ENCODE results near the gene WIPF2. TPM values are rescaled to one million over a fixed set of nuclear protein-coding genes. Genes with fewer than 3 reads are reported as not detected.
A peak's percentile ranks its signal among the peaks of the same experiment; 100 is the strongest.

The WIPF2 gene
- total and polyA plus RNA-seq, 2 of the 8 experiments (the other 6 are each of a cell fraction or from before 2014, with no cell fraction given): 6.9 to 25.3 TPM

- H3K4me3 ChIP-seq (ENCODE audit: extremely low read depth in 1 of 4, insufficient read depth in 2 of 4, low read depth in 3 of 4, low read length in 4 of 4): peak overlapping the region; percentile 55 to 81 (median 71)
- peaks cover 18% of the 10 kb centered on the region for H3K23me2 ChIP-seq (ENCODE audit: low read depth, low read length)
- H3K9ac ChIP-seq (replicated peaks in 1 of 4; ENCODE audit: extremely low read depth in 1 of 4, low read depth in 3 of 4, low read length in 3 of 4): peak overlapping the region in 1 of 4 experiments; percentile 6; a peak in 1 of 7 replicates
- peak overlapping the region; percentile 75 to 97 for H3K4me2 ChIP-seq (ENCODE audit: insufficient read depth in 1 of 2, low read depth in 2 of 2, low read length in 2 of 2)
- ChIA-PET POLR2A (ENCODE audit: partially characterized antibody) (interaction anchor here (0.7 to 30.6 kb wide), 8 partner anchors 8 to 297 kb away, joined by 3 to 570 read pairs (median 3); partner anchors contain the start of genes CDC6, GJD3 and RARA), CTCF (ENCODE audit: partially characterized antibody) (interaction anchor here (0.9 to 39.2 kb wide), 17 partner anchors 8 to 253 kb away, joined by 3 to 1198 read pairs (median 5); partner anchors contain the start of genes GJD3 and RARA)
- H3K79me1 ChIP-seq (ENCODE audit: low read depth, low read length): peaks cover 9% of the 10 kb centered on the region
- no peak overlapping the region for H3K4ac ChIP-seq (replicated peaks; ENCODE audit: insufficient read length, low read depth, low read length)
- H3K56ac ChIP-seq (replicated peaks; ENCODE audit: insufficient read length, low read depth, low read length): no peak overlapping the region
- no peak overlapping the region for H2BK20ac ChIP-seq (ENCODE audit: low read length)
- DNase-seq (ENCODE audit: low read depth in 1 of 2, low spot score in 2 of 2): peak; percentile 81 to 88
- H3K4me1 ChIP-seq (replicated peaks in 1 of 4; ENCODE audit: control insufficient read depth in 3 of 4, insufficient read depth in 4 of 4, low read length in 3 of 4): peaks cover 0 to 40% (median 30%) of the 10 kb centered on the region in 4 experiments; a peak in 6 of 7 replicates
- H3K9me3 ChIP-seq (ENCODE audit: insufficient read depth in 2 of 2, low read depth in 1 of 2, low read length in 1 of 2): no peaks in the 10 kb centered on the region
- no peak overlapping the region for H2BK5ac ChIP-seq (ENCODE audit: low read depth, low read length)
- no peak overlapping the region for H2BK120ac ChIP-seq (replicated peaks; ENCODE audit: low read depth, low read length)
- WGBS, 2 experiments (ENCODE audit: extremely low coverage in 1 of 2, insufficient coverage in 1 of 2, insufficient read length in 1 of 2, insufficient replicate concordance in 2 of 2, low coverage in 1 of 2, low lambda C conversion rate in 2 of 2, missing lambda C conversion rate in 1 of 2): 3% methylated on average over 59 of the region's 70 CpGs; no CpG with 5 or more reads in 1 of the 2 experiments
- no peak overlapping the region for H4K91ac ChIP-seq (replicated peaks; ENCODE audit: insufficient read length, low read length)
- no peak overlapping the region for H3K27ac ChIP-seq (ENCODE audit: low read depth, low read length)
- no peaks in the 10 kb centered on the region for H3K36me3 ChIP-seq (ENCODE audit: control insufficient read depth in 2 of 4, insufficient read depth in 4 of 4, low read length in 3 of 4)
- peaks cover 0 to 30% (median 16%) of the 10 kb centered on the region in 4 experiments; a peak in 5 of 7 replicates for H3K27me3 ChIP-seq (replicated peaks in 1 of 4; ENCODE audit: control insufficient read depth in 3 of 4, extremely low read depth in 1 of 4, insufficient read depth in 3 of 4, low read length in 3 of 4)
- no peak overlapping the region for H2AFZ ChIP-seq (ENCODE audit: low read length)
- H4K20me1 ChIP-seq (replicated peaks in 1 of 2; ENCODE audit: control insufficient read depth in 1 of 2, insufficient read depth in 2 of 2, low read length in 2 of 2): peaks cover 15 to 24% of the 10 kb centered on the region in 2 experiments
- H4K5ac ChIP-seq (ENCODE audit: insufficient read length, low read depth, low read length): no peak overlapping the region
- H3K23ac ChIP-seq (ENCODE audit: insufficient read length): no peak overlapping the region
- H2BK12ac ChIP-seq (ENCODE audit: low read depth, low read length): 0 out of 2 replicates have a peak overlapping the region, but pooled peaks have one; percentile 39
- no peak overlapping the region for H2BK15ac ChIP-seq (ENCODE audit: low read length)
- H2AK5ac ChIP-seq (ENCODE audit: low read depth, low read length): no peak overlapping the region
- H4K8ac ChIP-seq (ENCODE audit: extremely low read depth, insufficient read depth, low read length): peak overlapping the region; percentile 60
- FAIRE-seq: peak; percentile 45
- peak overlapping the region; percentile 95 for H3K18ac ChIP-seq (ENCODE audit: extremely low read depth, low read length)
- peaks cover 0 to 20% of the 10 kb centered on the region in 2 experiments; a peak in 2 of 4 replicates for H3K79me2 ChIP-seq (ENCODE audit: control insufficient read depth in 1 of 2, insufficient read depth in 2 of 2, low read length in 2 of 2)
- H3K14ac ChIP-seq (ENCODE audit: insufficient read length): no peak overlapping the region
- TF ChIP-seq POLR2A (IDR thresholded peaks at IDR 0.05; ENCODE audit: control extremely low read depth in 1 of 2, low read depth in 2 of 2, low read length in 2 of 2) (peak in 1 of 2 experiments; percentile 41; a peak in 1 of 3 replicates), JUN (IDR thresholded peaks at IDR 0.05; ENCODE audit: low read depth, low read length) (no peak), CREB1 (IDR thresholded peaks at IDR 0.05) (no peak), SIX5 (IDR thresholded peaks at IDR 0.05; ENCODE audit: low read depth, low read length) (no peak), SIRT6 (IDR thresholded peaks at IDR 0.05; ENCODE audit: low read length) (no peak), ATF3 (IDR thresholded peaks at IDR 0.05; ENCODE audit: insufficient read depth, low read depth, low read length) (peak; percentile 65; the same call in 1 of the 2 replicates), CBX8 (IDR thresholded peaks at IDR 0.05; ENCODE audit: borderline replicate concordance, low read depth, low read length) (no peak), ZNF274 (IDR thresholded peaks at IDR 0.05; ENCODE audit: borderline replicate concordance, extremely low read depth, low read length) (no peak), BCL11A (IDR thresholded peaks at IDR 0.05; ENCODE audit: low read depth in 2 of 2, low read length in 2 of 2) (no peak), CTBP2 (IDR thresholded peaks at IDR 0.05; ENCODE audit: borderline replicate concordance, insufficient read depth, insufficient read length, low read length) (no peak), SRF (IDR thresholded peaks at IDR 0.05; ENCODE audit: low read depth, low read length) (no peak)
Measured at GRCh38 chr17:40317880-40318829, 99.1 kb downstream of the WIPF2 start.
